ENCODE data around the gene AGBL1.

DNA sequence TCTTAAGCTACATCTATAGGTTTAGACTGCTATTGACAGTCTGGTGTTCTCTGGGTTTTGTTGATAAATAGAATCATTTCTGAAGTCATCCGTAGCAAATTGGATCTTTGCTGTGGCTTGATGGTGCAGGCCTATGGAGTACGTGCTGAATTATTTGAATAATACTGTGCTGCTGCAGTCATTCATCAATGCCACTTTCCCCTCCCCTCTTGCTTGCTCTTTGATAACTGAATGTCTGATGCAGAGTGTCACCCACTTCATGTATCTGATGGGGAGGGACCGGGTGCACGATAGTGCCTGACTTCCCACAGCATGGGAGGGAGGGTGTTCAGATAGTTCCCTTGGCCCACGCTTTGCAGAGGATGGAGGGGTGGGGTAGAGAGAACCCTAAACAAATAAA is 179.9 kb downstream of the AGBL1 start:
- TF ChIP-seq CTCF (IDR thresholded peaks at IDR 0.05) (no peak), POLR2A (IDR thresholded peaks at IDR 0.05) (no peak)

Measured in right lobe of liver (tissue), 4 donors.